ENCODE measurements around the gene MED29.

Gene MED29

DNA sequence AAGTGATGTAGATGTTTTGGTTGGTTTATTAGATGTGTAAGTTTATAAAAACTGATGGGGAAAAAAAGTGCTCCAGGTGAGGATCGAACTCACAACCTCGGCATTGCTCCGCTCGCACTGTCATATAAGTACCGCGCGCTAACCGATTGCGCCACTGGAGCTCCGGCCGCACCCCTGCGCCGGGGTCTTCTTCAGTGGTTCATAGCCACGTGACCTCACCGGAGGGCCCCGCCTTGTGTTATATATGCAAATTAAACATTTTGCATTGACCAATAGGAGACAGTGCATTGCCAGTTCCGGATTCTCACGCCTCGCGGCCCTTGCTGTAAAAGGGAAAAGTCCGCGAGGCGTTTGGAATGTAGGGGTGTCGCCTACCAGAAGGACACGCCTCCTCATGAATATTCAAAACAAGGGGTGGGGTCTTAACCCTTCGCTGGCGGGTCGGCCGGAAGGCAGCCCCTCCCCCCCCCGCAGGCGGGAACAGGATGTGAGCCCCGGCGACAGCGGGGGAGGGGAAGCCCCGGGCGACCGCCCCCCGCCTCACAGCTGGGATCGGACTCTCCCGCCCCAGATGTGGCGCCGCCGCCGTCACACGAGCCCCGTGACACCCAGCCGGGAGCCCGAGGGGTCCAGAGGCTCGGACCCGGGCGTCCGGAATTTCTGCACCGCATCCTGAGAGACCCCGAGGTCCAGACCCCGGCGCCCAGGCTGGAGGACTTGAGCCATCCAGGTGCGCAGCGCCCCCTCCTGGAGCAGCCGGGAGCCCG lies 21.1 kb downstream of the MED29 start, which contains the start of gene PLEKHG2:
TSS of gene PLEKHG2 (plus strand) at position 570 of the 767 bp plus-strand sequence. CDS start 1,418 bp downstream, outside the sequence.
- DNase-seq: peak; percentile 98

DNA sequence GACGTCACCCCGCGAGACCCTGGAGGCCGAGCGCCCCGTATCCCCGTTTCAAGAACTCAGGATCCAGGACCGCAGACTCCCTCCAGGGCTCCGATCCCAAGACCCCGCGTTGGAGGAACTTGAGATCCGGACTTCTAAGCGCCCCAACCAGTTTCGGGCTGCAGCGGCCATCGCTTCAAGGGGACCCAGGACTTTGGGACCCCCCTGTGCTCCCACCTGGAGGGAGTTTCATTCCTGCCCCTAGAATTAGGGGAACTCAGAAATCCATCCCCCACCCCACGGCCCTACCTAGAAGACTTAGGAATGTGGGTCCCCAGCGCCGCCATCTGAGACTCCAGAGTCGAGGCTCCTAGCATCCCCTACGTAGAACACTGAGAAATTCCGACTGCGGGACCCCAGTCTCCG lies 21.7 kb downstream of the MED29 start:
- no peak for DNase-seq

GRCh38 chr19:39413272-39413910 lies 22.2 kb downstream of the MED29 start:
- DNase-seq: peak; percentile 59

DNA sequence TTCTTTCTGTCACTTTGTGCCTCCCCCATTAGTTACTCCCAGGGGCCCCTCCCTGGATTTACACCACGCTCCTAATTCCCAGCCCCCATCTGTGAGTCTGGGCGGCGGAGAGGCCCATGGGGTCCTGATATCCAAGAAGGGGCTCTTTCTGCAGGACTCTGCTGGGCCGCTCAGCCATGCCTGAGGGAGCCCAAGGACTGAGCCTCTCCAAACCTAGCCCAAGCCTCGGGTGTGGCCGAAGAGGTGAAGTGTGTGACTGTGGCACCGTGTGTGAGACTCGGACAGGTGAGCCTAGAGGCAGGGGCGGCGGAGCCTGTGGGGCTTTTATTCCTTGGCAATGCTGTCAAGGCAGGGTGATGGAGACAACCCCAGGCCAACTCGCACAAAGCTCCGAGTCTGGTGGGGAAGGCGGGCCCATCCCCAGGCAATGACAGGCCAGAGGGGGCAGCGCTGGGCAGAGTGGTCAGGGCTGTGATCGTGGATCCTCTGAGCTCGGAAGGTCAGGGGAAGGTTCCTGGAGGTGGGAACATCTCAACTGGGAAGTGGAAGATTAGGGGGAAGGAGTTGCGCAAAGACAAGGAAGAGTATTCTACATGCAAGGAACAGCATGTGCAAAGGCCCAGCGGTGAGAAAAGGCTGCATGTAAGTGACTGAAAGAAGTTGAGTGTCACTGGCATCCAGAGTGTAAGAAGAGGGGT lies 22.9 kb downstream of the MED29 start:
- peak; percentile 46 for DNase-seq

DNA sequence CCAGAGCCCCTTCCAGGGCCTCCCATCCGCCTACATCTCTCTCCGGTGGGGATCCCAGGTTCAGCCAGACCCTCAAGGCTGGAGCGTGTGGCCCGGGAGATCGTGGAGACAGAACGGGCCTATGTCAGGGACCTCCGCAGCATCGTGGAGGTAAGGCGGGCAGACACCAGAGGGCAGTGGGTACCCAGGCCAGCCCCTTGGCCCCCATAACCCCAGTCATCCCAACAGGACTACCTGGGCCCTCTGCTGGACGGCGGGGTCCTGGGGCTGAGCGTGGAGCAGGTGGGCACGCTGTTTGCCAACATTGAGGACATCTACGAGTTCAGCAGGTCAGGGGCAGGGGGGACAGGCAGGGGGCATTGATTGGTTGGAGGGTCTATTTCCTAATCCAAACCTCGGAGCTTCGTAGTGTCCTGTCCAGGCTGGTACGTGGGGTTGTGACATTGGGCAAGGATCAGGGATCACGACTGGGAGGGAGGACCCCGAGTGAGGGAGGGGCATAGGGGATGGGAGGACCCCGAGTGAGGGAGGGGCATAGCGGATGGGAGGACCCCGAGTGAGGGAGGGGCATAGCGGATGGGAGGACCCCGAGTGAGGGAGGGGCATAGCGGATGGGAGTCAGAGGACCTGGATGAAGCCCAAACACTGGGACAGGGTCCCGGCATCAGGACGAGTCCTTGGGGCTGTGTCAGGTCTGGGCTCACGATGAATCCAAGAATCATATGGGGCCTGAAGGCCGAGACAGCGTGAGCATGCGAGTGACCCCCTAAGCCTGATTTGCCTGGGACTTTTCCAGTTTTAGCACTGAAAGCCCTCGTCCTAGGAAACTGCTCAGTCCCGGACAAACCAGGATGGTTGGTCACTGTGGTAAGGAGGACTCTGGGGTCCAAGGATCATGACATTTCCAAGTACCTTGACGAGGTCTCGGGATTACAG lies 24.2 kb downstream of the MED29 start:
- no peak for DNase-seq

GRCh38 chr19:39416152-39417120 lies 25.3 kb downstream of the MED29 start:
- DNase-seq: no peak

GRCh38 chr19:39417463-39418181 lies 26.4 kb downstream of the MED29 start:
- DNase-seq: no peak

DNA sequence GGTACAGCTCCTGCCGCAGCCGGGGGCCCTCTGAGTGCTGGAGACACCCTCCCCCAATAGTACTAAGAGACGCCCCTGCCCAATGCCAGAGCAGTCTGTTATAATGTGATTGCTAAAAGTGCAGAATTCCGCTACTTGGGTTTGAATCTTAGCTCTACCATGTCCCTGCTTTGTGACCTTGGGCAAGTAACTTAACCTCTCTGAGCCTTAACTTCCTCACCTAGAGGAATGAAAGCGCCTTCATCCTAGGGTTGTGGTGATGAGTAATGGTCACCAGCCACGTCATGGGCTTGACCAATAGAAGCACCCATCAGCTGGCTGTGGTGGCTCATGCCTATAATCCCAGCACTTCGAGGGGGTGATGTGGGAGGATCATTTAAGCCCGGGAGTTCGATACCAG lies 27.8 kb downstream of the MED29 start:
- no peak for DNase-seq

- peak; percentile 6 for DNase-seq
These were observed 29.6 kb downstream of the MED29 start for GRCh38 chr19:39420769-39421168.

DNA sequence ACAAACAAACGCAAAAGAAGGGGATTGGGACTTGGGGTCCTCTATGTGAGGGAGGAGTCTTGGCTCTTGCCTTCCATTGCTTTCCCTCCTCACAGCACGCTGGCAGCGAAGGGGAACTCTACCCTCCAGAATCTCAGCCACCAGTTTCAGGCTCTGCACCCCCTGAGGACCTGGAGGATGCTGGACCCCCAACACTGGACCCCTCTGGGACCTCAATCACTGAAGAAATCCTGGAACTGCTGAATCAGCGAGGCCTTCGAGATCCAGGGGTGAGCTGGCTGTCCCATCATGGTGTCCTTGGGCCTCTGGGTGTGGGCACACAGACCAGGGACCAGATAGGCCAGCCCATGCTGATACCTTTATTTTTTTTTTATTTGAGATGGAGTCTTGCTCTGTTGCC lies 30.8 kb downstream of the MED29 start:
- DNase-seq: peak; percentile 4

GRCh38 chr19:39423258-39424086 lies 32.3 kb downstream of the MED29 start:
- DNase-seq: peak; percentile 6

- peak; percentile 1 for DNase-seq
These were observed 33.8 kb downstream of the MED29 start for GRCh38 chr19:39424934-39425333.

DNA sequence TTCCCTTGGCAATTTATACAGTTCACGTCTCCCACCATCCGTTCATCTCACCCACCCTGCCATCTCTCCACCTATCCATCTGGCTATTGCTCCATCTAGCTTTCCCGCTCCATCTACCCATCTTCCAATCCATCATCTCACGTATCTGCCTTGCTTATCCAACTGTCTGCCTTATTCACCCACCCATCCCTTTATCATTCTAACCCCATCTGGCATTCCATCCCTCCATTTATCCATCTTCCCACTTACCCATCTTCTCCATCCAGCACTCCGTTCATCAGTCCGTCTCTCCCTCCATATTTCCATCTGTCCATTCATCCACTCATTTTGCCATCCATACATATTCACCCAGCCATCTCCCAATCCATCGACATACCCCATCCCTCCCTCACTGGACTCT lies 34.6 kb downstream of the MED29 start:
- peak; percentile 5 for DNase-seq

DNA sequence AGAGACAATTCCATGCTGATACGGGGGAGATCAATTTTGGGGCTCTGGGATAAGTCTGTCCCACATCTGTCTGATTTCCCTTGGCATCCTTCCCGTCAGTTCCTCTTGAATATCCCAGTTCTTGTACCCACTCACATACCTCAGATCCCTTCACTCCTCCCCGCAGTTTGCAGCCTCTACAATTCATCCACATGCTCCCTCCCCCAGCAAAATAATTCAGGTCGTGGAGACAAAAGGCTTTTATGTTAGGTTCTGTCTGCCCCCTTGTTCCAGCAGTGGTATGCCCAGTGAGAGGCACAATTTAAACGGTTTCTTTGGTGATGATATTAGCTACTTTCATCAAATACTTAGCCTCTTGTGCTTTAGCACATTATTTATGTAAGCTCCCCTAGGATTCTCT lies 35.0 kb downstream of the MED29 start:
- DNase-seq: peak; percentile 12

- DNase-seq: peak; percentile 8
These were observed 36.5 kb downstream of the MED29 start for GRCh38 chr19:39427707-39428106.

- peak; percentile 10 for DNase-seq
These were observed 37.3 kb downstream of the MED29 start for GRCh38 chr19:39428283-39429112.

- peak; percentile 87 for DNase-seq
These were observed 39.8 kb downstream of the MED29 start for GRCh38 chr19:39430675-39431593.

DNA sequence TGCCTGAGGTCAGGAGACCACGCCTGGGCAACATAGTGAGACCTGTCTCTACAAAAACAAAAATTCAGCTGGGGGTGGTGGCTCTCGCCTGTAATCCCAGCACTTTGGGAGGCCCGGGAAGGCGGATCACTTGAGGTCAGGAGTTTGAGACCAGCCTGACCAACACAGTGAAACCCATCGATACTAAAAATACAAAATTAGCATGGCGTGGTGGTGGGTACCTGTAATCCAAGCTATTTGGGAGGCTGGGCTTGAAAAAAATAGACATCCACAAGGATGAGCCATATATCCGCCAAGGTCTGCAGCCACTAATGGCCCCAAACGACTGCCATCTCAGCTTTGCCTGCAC lies 41.5 kb downstream of the MED29 start:
- DNase-seq: peak; percentile 4
